Activated T-helper 1 cell treated with anti-CD3 and anti-CD28 coated beads, Interleukin-12 subunit alpha, Interleukin-12 subunit beta, Interleukin-2, Interleukin-4 antibody, amounts not matched to agents 30 ng/mL and 10 ng/mL and 1 ng/mL, durations not matched to agents 14 hours and 24 hours and 36 hours (primary cell): ENCODE results near the gene NDST4. TPM values are rescaled to one million over a fixed set of nuclear protein-coding genes. Genes with fewer than 3 reads are reported as not detected.

Source experiments
- DNase-seq: peaks from one replicate; pipeline ENCODE4 v3.0.0; 2021; ENCODE audit warnings: low spot score
- H3K27ac Mint-ChIP-seq: one replicate; pipeline ENCODE4 v1.8.0; 2021; ENCODE audit warnings: mild to moderate bottlenecking, mixed read lengths
- H3K27me3 Mint-ChIP-seq: one replicate; pipeline ENCODE4 v1.8.0; 2022; ENCODE audit warnings: mild to moderate bottlenecking, moderate library complexity, mixed read lengths; ENCODE audit not compliant: insufficient read depth
- H3K36me3 Mint-ChIP-seq: one replicate; pipeline ENCODE4 v1.8.0; 2021; ENCODE audit warnings: low read depth, mixed read lengths
- H3K4me1 Mint-ChIP-seq: one replicate; pipeline ENCODE4 v1.8.0; 2021; ENCODE audit warnings: low read depth, mixed read lengths
- H3K4me3 Mint-ChIP-seq: one replicate; pipeline ENCODE4 v1.8.0; 2021; ENCODE audit warnings: mild to moderate bottlenecking, moderate library complexity, mixed read lengths
- H3K9me3 Mint-ChIP-seq: one replicate; pipeline ENCODE4 v1.8.0; 2021; ENCODE audit warnings: mixed read lengths
- intact Hi-C: fragments of 100-400 bp; cut with micrococcal nuclease; formaldehyde crosslinking; loops from one replicate; pipeline ENCODE4 v1.15.1; 2024
- total RNA-seq: library from RNA; stranded (reverse); gene quantifications from 2 replicates; pipeline ENCODE4 v1.2.3, GENCODE V29; 2022

Gene NDST4
- total RNA-seq, 1 donor from 2014 or later, result not detected

DNA sequence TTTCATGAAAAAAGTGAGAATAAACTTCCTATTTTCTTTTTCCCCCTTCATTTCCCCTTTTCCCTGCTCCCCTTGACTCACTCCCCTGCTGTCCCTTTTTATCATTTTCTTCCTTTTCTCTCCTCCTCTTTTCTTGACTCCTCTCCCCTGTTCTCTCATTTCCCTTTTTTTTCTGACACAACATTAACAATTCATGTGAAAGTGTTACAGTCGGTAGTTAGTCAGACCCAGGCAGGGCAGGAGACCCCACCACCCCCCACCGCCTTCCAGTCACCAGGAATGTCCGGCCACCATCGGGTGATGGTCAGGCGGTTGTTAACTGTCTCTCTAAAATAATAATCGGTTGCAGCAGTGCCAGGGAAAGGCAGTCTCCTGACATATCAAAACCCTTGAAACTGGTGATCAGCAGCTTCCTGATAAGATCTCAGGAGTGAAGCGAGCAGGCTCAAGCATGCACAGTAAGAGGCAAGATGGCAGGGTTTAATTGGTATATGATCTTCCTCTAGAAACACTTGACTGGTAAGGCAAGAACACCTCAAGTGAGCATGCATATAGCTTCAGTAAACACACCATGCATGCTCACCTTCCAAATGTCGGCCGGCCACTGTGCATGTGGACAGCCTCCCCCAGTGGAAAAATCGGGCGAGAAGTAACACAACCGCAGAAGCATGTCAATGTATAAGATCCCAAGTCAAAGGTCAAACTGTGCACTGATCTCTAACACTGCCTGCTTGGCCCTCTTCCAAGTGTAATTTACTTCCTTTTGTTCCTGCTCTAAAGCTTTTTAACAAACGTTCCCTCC lies 191.4 kb downstream of the NDST4 start:
- no peak for DNase-seq
- H3K27me3 Mint-ChIP-seq, result no peaks in the 10 kb centered on the region
- no peaks in the 10 kb centered on the region for H3K4me1 Mint-ChIP-seq
- intact Hi-C loops, result no loop called here
- no peak overlapping the region for H3K27ac Mint-ChIP-seq
- no peak overlapping the region for H3K4me3 Mint-ChIP-seq
- H3K36me3 Mint-ChIP-seq, result no peaks in the 10 kb centered on the region
- no peaks in the 10 kb centered on the region for H3K9me3 Mint-ChIP-seq

DNA sequence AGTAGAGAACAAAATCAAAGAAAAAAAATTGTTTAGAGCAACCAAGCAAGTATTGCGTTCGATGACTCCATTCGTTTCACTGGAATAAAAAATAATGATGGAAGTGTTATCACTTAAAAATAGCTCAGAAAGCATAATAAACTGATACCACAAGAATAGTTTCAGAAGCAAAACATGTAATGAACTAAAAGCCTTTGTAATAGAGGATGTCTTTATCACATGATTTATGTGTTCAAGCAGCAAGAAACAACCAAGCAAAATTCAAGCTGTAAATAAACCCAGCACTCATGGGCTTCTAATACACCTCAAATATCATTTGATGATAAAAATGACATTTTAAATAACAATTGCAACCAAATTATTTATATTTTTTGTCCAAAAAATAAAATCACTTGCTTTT lies 192.2 kb downstream of the NDST4 start:
- Mint-ChIP-seq H3K4me1 (no peaks in the 10 kb centered on the region), H3K27ac (no peak overlapping the region), H3K36me3 (no peaks in the 10 kb centered on the region), H3K27me3 (no peaks in the 10 kb centered on the region), H3K4me3 (no peak overlapping the region), H3K9me3 (no peaks in the 10 kb centered on the region)
- intact Hi-C loops, result no loop called here
- no peak for DNase-seq

DNA sequence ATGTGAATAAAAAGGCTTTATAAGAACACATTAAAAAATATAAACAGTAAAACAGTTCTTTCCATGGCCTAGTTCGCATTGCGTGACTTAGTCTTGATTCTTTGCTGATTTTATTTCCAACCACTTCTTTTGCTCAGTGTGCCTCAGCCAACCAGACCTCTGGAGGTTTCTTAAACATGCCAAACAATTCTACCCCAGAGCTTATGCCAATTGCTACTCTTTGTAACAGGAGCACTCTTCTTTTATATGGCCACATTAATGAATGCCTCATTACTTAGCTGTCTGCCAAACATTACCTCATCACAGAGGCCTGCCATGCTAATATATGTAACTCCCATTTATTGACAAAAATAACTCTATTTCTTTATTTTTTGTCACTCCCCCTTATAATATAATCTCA lies 202.3 kb downstream of the NDST4 start:
- H3K9me3 Mint-ChIP-seq, result no peaks in the 10 kb centered on the region
- H3K36me3 Mint-ChIP-seq, result no peaks in the 10 kb centered on the region
- H3K4me3 Mint-ChIP-seq, result no peak overlapping the region
- no peak for DNase-seq
- no peak overlapping the region for H3K27ac Mint-ChIP-seq
- no peaks in the 10 kb centered on the region for H3K27me3 Mint-ChIP-seq
- no peaks in the 10 kb centered on the region for H3K4me1 Mint-ChIP-seq
- intact Hi-C loops, result no loop called here

DNA sequence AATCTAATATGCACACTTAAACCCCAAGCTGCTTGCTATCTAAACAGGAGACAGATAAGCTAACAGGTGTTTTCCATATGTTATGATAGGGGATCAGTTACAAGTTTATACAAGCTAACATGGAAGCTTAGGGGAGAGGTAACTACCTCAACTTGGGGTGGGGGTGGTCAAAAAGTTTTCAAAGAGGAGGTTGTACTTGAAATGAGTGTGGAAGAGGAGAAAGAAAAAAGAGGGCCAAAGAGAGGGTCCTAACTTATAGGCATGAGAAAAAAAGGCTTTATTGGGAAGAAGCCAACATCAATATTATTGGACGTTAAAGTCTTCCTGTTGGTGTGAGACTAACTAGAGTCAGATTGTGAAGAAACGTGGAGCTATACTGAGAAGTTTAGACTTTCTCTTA lies 205.9 kb downstream of the NDST4 start:
- H3K9me3 Mint-ChIP-seq, result no peaks in the 10 kb centered on the region
- intact Hi-C loops, result no loop called here
- H3K36me3 Mint-ChIP-seq, result no peaks in the 10 kb centered on the region
- DNase-seq, result no peak
- H3K4me1 Mint-ChIP-seq, result no peaks in the 10 kb centered on the region
- no peak overlapping the region for H3K4me3 Mint-ChIP-seq
- H3K27me3 Mint-ChIP-seq, result no peaks in the 10 kb centered on the region
- no peak overlapping the region for H3K27ac Mint-ChIP-seq

DNA sequence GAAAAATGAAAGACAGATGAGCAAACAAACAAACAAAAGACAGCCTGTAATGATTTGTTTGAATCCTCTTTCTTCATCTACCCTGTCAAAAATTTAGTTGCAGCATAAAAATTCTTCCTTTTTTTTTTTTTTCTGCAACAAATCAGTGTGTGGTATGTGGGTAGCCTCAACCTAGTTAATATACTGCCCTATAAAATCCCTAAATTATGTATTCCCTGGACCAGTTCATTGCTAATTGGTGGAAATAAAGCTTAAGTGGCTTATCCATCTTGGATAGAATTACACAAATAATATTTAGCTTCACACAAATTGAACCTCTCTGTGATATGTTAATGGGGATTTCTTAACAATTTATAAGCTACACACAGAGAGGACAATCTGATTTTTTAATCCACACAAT lies 208.4 kb downstream of the NDST4 start:
- DNase-seq, result no peak
- Mint-ChIP-seq H3K4me3 (no peak overlapping the region), H3K27ac (no peak overlapping the region), H3K27me3 (no peaks in the 10 kb centered on the region), H3K36me3 (no peaks in the 10 kb centered on the region), H3K9me3 (no peaks in the 10 kb centered on the region), H3K4me1 (no peaks in the 10 kb centered on the region)
- intact Hi-C loops, result no loop called here

DNA sequence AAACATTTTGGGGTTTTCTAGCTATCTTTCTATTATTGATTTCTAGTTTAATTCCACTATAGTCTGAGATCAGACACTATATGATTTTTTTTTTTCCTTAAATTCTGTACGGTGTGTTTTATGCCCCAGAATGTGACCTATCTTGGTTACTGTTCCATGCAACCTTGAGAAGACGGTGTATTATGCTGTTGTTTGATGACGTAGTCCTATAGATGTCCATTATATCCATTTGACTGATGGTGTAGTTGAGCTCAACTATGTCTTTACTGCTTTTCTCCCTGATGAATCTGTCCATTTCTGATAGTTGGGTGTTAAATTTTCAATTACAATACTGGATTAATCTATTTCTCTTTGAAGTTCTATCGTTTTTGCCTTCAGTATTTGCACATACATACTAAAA lies 212.5 kb downstream of the NDST4 start:
- Mint-ChIP-seq H3K36me3 (no peaks in the 10 kb centered on the region), H3K4me1 (no peaks in the 10 kb centered on the region), H3K4me3 (no peak overlapping the region), H3K27ac (no peak overlapping the region), H3K9me3 (no peaks in the 10 kb centered on the region), H3K27me3 (no peaks in the 10 kb centered on the region)
- intact Hi-C loops, result no loop called here
- no peak for DNase-seq

DNA sequence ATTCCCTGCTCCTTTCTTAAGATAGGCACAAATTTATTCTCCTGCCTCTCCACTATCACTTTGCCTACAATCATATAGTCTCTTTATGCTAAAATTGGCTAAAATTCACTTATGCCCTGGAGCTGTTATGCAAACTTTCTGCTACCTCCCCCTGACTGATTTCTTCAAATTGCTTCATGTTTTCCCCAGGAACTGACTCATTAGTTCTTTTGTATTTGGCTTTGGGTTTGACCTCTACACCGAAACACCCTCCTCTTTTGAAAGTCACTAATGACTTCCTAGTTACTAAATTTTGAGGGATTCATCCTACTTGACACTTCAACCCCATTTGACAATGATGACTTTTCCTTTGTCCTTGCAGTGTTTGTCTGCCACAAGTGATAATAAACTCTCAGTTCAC lies 222.6 kb downstream of the NDST4 start:
- peaks cover 2% of the 10 kb centered on the region for H3K9me3 Mint-ChIP-seq

DNA sequence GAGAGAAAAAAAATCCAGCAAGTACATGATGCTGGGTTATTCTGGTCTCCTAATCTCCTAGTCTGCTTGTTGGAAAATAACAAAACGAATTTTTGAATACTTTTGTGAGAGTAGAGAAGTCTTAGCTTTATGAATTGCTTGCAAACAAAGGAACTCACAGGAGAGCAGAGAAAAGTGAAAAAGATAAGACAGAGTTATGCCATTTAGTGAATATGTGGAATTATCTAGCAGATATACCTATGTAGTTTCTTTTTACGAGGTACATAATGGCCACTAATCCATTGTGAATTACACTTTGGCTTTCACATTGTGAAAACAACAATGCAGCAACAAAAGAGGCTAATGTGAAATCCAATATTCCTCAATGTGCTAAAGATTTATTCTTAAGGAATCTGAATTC lies 226.7 kb downstream of the NDST4 start:
- H3K36me3 Mint-ChIP-seq, result no peaks in the 10 kb centered on the region
- peaks cover 2% of the 10 kb centered on the region for H3K27me3 Mint-ChIP-seq
- H3K27ac Mint-ChIP-seq, result no peak overlapping the region
- no peaks in the 10 kb centered on the region for H3K9me3 Mint-ChIP-seq
- H3K4me3 Mint-ChIP-seq, result no peak overlapping the region
- DNase-seq, result no peak
- no peaks in the 10 kb centered on the region for H3K4me1 Mint-ChIP-seq
- intact Hi-C loops, result no loop called here

More for the DNA sequence above, 222.6 kb downstream of the NDST4 start:
- Mint-ChIP-seq H3K36me3 (no peaks in the 10 kb centered on the region), H3K4me1 (no peaks in the 10 kb centered on the region), H3K27ac (no peak overlapping the region), H3K4me3 (no peak overlapping the region), H3K27me3 (no peaks in the 10 kb centered on the region)
- intact Hi-C loops, result no loop called here
- no peak for DNase-seq

DNA sequence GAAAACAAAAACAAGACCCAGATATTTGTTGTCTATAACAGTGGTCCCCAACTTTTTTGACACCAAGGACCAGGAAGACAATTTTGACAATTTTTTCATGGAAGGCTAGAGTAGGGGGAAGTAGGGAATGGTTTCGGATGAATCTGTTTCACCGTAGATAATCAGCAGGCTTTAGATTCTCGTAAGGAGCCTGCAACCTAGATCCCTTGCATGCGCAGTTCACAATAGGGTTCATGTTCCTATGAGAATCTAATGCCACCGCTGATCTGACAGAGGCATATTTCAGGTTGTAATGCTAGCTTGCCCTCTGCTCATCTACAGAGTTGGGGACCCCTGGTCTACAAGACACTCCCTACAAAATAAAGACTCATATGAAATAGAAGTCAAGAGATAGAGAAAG lies 229.8 kb downstream of the NDST4 start:
- peaks cover 2% of the 10 kb centered on the region for H3K27me3 Mint-ChIP-seq
- no peaks in the 10 kb centered on the region for H3K4me1 Mint-ChIP-seq
- DNase-seq, result no peak
- intact Hi-C loops, result no loop called here
- H3K9me3 Mint-ChIP-seq, result no peaks in the 10 kb centered on the region
- H3K27ac Mint-ChIP-seq, result no peak overlapping the region
- no peak overlapping the region for H3K4me3 Mint-ChIP-seq
- H3K36me3 Mint-ChIP-seq, result no peaks in the 10 kb centered on the region

DNA sequence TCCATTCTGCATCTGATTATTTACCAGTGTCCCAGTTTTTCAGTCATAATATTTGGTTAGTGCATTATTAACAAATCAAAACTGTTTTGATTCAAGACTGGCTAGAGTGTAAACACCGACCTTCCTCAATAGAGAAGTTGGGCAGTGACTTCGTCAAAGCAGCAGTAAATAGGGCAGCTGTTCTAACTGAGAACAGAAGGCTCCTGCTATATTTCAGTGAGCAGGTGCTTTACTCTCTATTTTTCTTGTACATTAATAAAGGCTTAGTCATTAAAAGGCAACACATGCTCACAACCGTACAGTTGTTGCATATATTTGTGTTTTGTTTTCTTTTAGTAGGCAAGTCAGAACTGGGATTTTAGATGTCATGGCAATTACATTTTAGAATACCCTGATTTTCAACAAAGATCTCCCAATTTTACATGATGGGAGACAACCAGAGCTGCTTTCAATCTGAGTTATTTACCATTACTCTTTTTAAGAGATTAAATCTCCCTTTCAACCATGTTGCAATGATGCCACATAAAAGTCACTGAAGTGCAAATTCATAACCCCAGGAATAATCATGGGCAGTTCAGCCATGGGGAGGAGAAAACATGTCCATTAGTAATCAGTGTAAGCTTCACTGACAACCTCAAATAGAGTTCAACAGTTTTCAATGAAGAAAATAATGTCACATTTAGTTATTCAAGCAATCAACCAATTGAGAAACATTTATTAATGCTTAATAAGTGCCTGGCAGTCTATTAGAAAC lies 233.3 kb downstream of the NDST4 start:
- Mint-ChIP-seq H3K9me3 (no peaks in the 10 kb centered on the region), H3K27ac (no peak overlapping the region), H3K27me3 (peaks cover 2% of the 10 kb centered on the region), H3K4me1 (no peaks in the 10 kb centered on the region), H3K36me3 (no peaks in the 10 kb centered on the region), H3K4me3 (no peak overlapping the region)
- DNase-seq, result no peak
- intact Hi-C loops, result no loop called here

DNA sequence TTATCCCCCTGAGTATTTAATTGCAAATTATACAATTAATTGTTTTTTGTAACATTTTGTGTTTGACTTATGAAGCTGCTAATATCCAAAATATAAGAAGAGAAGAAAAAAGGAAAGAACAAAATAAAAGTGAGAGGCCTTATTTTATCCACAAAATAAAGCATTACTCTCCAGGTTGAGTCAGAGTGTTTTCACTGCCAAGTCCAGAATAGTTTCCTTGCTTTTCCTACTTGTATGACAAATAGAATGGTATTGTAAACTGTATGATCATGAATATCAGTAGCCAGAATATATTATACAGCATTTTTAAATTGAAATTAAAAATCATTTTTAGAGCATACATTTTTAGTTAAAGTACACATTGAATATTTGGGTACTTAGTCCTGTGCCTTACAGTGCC lies 237.8 kb downstream of the NDST4 start:
- Mint-ChIP-seq H3K36me3 (no peaks in the 10 kb centered on the region), H3K4me3 (no peak overlapping the region), H3K9me3 (no peaks in the 10 kb centered on the region), H3K27me3 (no peaks in the 10 kb centered on the region), H3K4me1 (no peaks in the 10 kb centered on the region), H3K27ac (no peak overlapping the region)
- no peak for DNase-seq
- intact Hi-C loops, result no loop called here

DNA sequence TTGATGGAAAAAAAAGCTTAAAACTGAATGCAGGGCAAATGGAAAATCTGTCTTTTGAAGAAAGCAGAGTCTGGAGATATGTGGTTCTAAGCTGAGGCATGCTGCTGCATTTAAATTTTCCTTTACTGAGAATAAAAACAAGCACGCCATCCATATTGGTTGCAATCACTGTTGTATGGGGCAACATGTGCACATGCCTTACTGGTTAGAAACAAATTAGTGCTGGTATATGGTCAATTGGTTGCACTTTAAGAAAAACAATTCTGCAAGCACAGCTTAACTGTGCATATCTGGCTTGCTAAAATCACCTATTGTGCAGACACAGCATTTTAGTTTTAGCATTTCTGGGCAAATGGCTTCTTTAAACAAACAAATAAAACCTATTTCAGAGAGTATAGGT lies 239.1 kb downstream of the NDST4 start:
- Mint-ChIP-seq H3K27me3 (peaks cover 2% of the 10 kb centered on the region), H3K36me3 (no peaks in the 10 kb centered on the region), H3K27ac (no peak overlapping the region), H3K4me1 (no peaks in the 10 kb centered on the region), H3K9me3 (no peaks in the 10 kb centered on the region), H3K4me3 (no peak overlapping the region)
- no peak for DNase-seq
- intact Hi-C loops, result no loop called here

DNA sequence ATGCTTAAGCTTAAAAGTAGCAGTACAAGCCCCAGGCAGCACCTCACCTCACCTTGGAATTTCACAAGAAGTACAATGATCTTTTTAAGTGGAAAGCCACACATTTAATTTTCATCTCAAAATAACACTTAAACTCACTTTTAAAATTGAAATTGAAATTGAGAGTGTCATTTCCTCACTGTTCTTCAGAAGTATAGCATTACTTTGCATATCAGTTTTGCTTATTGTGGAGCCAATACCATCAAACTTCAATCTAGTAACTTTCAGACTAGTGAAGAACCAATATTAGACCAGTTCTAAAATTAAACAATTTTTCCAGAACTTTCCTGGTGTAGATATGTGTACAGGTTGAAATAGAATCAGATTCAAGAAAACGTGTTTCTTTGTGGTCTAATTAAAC lies 242.4 kb downstream of the NDST4 start:
- H3K4me1 Mint-ChIP-seq, result no peaks in the 10 kb centered on the region
- H3K4me3 Mint-ChIP-seq, result no peak overlapping the region
- intact Hi-C loops, result no loop called here
- no peak for DNase-seq
- H3K9me3 Mint-ChIP-seq, result no peaks in the 10 kb centered on the region
- H3K27ac Mint-ChIP-seq, result no peak overlapping the region
- H3K27me3 Mint-ChIP-seq, result peaks cover 2% of the 10 kb centered on the region
- no peaks in the 10 kb centered on the region for H3K36me3 Mint-ChIP-seq
